GM19025 (cell line): ENCODE data around the gene PIGC.

Experiments used
- ATAC-seq: cut with Tn5 transposase; IDR thresholded peaks from one replicate; pipeline ENCODE4 v1.9.1; 2021; ENCODE audit warnings: mild to moderate bottlenecking, low read depth, moderate library complexity; ENCODE audit not compliant: unreplicated experiment

PIGC gene

GRCh38 chr1:172431721-172432192, 12.1 kb downstream of the PIGC start:
- no peak for ATAC-seq

GRCh38 chr1:172431204-172431603, 12.7 kb downstream of the PIGC start:
- no peak for ATAC-seq

- ATAC-seq, result no peak
Observed at GRCh38 chr1:172430128-172430454, 13.8 kb downstream of the PIGC start.

- ATAC-seq, result no peak
Observed at GRCh38 chr1:172429331-172430127, 14.3 kb downstream of the PIGC start.

GRCh38 chr1:172427191-172427590, 16.7 kb downstream of the PIGC start:
- no peak for ATAC-seq

GRCh38 chr1:172425339-172425738, 18.5 kb downstream of the PIGC start:
- ATAC-seq, result no peak

- ATAC-seq, result no peak
Observed at GRCh38 chr1:172423336-172423735, 20.5 kb downstream of the PIGC start.

- ATAC-seq, result no peak
Observed at GRCh38 chr1:172421974-172422604, 21.8 kb downstream of the PIGC start.

GRCh38 chr1:172420385-172420784, 23.5 kb downstream of the PIGC start, which contains the start of gene C1orf105:
Gene C1orf105 (plus strand): TSS chr1:172420685. CDS start chr1:172420886, 201 bp downstream.
- no peak for ATAC-seq

GRCh38 chr1:172417557-172417956, 26.3 kb downstream of the PIGC start:
- no peak for ATAC-seq

- ATAC-seq, result no peak
Observed at GRCh38 chr1:172416496-172417035, 27.3 kb downstream of the PIGC start.

GRCh38 chr1:172414331-172414730, 29.5 kb downstream of the PIGC start:
- no peak for ATAC-seq

- no peak for ATAC-seq
Observed at GRCh38 chr1:172411791-172412338, 32.0 kb downstream of the PIGC start.

- ATAC-seq, result no peak
Observed at GRCh38 chr1:172410027-172410426, 33.8 kb downstream of the PIGC start.

GRCh38 chr1:172408958-172409357, 34.9 kb downstream of the PIGC start:
- ATAC-seq, result no peak

GRCh38 chr1:172406968-172407367, 36.9 kb downstream of the PIGC start:
- no peak for ATAC-seq

GRCh38 chr1:172405912-172406311, 38.0 kb downstream of the PIGC start:
- no peak for ATAC-seq

GRCh38 chr1:172404121-172404520, 39.7 kb downstream of the PIGC start:
- no peak for ATAC-seq

GRCh38 chr1:172402878-172403569, 40.8 kb downstream of the PIGC start:
- ATAC-seq, result no peak

GRCh38 chr1:172401892-172402291, 42.0 kb downstream of the PIGC start:
- ATAC-seq, result no peak

- ATAC-seq, result no peak
Observed at GRCh38 chr1:172401477-172401876, 42.4 kb downstream of the PIGC start.
